Activated naive CD4-positive, alpha-beta T cell (primary cell): ENCODE data around the gene MRNIP.
A peak's percentile ranks its signal among the peaks of the same experiment; 100 is the strongest.

Experiments
- DNase-seq, 4 experiments: peaks; one replicate each; lab custom pipeline; 2025; lab: John Stamatoyannopoulos, UW

The MRNIP gene

DNA sequence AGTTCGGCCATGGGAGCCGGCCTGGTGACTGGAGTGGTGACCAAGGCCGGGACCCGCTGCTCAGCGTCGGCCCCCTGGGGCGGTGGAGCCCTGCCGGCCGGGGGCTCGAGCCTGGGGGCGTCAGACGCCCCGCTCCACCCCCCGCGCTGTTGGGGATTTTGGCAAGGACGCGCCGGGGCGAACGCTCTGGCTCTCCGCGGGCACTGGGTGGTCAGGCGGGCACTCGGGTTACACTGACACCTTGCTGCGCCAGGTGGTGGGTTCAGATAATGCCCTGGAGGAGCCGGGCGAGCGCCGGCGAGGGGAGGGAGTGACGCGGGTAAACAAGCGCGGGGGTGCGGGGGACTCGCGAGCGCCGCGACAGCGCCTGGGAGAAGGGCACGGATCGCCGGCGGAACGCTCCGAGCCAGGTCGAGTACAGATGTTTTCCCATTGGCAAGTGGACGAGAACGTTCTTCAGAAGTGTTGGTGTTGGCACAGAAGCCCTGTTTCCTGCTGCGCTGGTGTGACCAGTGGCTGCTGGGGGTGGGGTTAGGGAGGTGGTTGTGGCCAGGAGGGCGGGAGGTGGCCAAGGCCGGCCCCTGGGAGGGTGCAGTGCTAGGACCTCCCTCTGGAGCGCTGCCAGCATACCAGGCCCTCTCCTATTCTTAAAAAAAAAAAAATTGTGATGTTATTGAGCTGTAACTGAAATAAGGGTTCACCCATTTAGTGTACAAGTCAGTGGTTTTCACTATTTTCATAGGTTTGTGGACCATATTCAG is 37.1 kb downstream of the MRNIP start:
- DNase-seq: peak in 3 of 4 experiments; percentile 51 to 76 (median 69)

DNA sequence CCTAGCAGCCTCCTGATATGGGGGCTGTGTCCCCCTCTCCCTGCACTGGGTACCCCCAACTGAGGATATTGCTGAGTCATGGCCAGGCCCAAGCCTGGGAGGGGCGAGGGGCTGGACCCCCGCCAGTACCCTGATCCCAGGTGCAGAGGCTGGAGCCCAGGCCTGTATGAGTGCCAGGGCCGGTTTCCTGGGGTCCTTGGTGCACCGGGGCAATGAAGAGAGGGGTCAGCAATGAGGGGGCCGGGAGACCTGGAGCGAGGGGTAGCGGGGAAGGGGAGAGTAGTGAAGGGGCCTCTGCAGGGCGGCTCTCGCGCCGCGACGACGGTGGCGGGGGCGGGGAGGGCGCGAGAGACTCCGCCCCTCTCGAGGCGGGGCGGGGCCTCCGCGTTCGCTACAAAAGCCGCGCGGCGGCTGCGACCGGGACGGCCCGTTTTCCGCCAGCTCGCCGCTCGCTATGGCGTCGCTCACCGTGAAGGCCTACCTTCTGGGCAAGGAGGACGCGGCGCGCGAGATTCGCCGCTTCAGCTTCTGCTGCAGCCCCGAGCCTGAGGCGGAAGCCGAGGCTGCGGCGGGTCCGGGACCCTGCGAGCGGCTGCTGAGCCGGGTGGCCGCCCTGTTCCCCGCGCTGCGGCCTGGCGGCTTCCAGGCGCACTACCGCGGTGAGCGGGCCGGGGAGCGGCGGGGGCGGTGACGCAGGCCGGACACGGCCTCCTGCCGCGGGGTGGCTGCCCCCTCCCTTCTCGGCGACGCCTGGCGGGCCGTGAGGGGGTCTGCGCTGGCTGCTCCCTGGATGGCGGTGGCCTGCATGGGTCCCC is 37.9 kb downstream of the MRNIP start, which contains the start of gene SQSTM1:
Gene SQSTM1, plus strand, starts transcription at position 423 of the 815 bp plus-strand sequence. Its CDS starts 32 bp downstream, at position 455.
- DNase-seq: peak; percentile 47 to 76 (median 68)

DNA sequence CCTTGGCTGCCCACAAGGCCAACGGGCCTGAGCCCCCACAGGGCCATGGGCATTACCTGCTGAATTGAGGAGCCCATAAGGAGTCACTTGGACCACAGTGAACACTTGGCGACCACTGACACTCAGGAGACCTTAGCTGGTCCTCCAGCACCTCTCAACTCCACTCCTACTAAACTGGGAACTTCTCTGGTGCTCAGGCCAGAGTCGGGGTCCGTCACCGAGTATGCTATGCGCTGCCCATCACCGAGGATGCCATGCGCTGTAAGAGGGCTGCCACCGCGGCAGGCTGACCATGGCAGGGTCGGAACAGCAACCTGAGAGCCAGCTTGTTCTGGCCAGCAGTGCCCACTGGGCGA is 38.5 kb downstream of the MRNIP start:
- no peak for DNase-seq

DNA sequence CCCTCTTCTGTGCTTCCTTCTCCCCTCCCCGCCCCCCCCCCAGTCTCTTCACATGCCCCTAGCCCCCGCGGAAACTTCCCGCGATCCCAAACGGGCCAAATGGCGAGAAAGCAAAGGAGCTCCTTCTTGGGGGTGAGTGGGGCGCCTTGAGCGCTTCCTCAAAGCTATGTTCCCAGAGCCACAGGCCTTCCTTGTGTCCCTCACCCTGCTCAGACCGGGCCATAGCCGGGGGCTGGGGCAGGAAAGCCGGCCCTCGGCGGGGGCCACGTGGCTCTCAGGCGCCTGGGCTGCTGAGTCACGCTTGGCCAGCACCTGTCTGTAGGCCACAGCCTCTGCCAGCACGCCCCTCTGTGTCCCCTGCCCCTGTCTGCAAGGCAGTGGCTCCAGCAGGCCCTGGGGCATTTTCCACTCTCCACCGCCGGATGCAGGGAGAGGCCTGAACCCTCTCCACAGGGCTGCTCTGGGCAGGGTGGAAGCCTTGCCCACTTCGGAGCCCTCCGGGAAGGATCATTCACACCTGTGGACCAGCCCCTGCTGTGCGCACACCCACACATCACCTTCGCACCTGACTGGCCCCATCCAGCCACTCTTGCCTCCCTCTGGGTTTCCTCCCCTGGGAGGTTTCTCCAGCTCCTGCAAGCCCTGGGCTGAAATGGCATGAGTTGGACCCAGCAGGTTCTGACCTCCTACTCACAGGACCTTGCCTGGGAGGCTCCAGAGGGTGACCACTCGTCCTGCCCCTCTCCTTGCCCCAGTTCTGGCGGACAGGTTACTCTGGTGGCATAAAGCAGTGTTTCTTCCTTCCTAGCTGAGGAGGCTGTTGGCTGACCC is 39.1 kb downstream of the MRNIP start:
- no peak for DNase-seq

DNA sequence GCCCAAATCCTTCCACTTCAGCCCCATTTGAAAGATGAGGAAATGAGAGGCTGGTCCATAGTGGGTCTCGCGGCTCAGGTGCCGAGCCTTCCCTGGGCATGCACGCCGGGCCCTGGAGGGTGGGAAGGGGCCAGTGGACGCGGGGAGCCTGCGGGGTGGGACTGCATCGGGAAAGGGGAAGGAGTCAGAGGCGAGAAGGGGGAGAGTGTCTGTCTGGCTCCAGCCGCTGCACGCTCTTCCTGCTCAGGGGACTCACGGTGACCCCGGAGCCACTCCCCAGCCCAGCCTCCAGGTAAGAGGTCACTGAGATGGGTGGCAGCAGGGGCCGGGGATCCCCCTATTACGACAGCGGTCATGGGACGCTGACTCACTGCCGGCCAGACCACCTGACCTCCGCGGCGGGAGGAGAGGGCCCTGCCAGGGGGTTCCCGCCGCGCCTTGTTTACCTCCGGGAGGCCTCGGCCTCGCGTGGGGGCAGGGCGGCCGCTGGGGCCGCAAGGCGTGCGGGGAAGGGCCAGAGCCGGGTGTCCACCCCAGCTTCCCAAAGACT is 39.8 kb downstream of the MRNIP start:
- peak in 3 of 4 experiments; percentile 39 to 60 (median 59) for DNase-seq

DNA sequence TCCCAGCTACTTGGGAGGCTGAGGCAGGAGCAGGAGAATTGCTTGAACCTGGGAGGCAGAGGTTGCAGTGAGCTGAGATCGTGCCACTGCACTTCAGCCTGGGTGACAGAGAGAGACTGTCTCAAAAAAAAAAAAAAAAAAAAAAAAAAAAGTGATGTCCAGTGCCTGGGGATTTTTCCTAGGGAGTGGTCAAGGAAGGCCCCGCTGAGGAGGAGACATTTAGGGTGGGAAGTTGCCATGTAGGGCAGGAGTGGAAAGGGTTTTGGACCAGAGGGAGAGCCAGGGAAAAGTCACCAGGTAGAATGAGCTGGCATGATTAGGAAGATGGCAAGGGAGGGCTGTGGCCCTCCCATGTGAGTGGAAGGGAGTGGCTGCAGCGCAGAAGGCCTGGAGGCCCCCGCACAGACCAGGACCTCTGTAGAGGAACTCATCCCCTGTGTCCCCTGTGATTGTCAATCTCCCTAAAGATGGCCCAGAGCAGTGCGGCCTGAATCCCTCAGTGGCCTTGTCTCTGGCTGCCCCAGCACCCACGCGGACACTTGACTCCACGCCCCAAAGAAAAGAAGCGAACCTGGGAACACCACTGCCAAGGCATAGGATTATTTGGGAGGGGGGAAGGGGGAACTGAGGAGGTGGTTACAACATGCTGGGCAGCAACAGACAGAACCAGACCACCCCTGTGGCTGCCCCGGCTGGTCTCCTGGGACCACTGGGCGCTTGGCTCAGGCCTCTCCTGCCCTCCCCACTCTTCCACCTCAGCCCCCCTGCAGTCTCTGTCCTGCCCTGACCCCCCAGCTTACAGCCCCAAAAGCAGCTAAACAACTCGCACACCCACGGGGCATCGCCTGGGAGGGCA is 40.5 kb downstream of the MRNIP start:
- no peak for DNase-seq

DNA sequence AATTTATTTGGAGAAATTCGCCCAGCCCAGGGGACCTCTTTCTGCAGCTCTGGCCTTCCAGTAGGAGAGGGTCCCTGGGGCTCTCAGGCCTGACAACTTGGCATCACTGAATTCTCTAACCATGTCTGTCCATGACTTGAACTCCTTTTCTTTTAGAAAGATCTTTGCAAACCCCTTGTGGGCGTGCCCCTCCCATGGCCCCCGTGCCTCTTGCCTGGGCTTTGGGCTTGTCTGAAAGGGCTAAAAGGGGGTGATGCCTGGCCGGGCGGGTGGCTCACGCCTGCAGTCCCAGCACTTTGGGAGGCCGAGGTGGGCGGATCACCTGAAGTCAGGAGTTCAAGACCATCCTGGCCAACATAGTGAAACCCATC is 41.2 kb downstream of the MRNIP start:
- DNase-seq: no peak

DNA sequence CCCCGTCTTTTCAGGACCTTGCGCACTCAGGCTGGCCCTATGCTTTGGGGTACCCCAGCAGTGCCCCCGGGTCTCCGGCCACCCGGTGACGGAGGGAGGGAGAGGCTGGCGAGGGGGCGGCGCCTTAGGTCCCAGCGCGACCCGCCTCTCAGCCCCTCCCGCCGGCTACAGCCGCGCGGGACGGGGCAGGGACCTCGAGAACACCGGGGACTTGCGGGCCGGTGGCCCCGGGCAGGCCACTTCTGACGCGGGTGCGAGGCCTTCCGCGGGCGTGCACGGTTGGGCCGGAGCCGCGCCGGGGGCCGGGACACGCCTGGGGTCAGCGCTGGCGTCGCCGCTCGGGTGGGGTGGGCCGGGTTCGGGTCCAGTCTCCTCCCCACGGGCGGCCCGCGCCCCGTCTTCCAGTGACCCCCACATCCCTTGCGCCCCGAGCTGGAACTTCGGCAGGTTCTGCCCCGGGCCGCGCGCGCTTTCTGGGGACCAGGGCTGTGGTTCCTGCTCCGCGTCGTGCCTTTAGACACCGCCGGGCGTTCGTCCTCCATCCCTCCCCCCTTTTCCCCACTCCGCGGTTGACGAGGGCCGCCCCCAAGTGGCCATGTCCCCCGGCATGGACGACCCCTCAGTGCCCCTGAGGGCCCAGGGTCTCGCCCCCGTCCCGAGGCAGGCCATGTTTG is 41.7 kb downstream of the MRNIP start:
- DNase-seq: no peak

DNA sequence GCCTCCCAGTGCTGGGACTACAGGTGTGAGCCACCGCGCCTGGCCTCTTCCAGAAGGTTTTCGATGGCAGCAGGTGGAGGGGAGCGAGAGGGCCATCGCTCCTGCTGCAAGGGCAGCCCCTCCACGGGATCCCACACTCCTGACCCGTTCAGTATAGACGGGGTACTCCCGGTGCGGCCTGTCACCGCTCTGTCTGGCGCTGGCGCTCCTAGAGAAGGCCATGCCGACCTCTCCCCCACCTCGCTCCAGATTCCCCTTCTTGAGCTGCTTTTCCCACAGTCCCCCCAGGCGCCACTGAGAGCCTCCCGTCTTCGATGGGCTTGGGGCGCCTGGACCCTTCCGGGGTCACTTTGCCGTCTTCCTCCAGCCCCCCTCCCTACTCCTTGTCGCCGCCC is 42.2 kb downstream of the MRNIP start:
- DNase-seq: no peak

DNA sequence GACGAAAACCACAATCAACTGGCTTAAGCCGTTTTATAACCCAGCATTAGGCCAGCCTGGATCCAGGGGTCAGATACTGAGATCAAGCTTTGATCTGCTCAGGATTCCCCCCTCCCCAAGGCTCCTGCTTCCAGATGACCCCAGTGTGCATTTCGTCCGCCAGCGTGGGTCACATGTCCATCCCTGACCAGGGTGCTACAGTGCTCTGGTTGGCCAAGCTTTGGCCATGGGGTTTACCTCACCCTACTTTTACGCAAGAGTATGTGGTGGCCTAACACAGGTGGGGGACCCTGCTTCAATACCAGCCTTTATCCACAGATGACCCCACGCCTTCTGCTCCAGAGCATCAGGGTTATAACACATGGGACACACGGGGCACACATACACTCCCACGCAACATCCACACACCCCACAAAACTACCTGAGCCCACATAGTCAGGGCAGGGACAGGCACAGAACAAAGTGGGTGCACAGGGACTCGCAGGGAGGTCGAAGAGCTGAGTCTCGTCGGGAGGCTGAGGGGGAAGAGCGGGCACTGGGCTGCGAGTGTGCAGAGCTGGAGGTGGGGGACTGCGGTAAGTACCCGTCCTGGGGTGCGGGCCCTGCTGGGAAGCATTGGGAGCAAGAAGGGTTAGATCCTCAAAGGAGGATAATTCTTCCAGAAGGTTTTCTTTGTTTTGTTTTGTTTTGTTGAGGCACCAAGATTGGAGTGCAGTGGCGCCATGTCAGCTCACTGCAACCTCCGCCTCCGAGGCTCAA is 42.9 kb downstream of the MRNIP start:
- no peak for DNase-seq

DNA sequence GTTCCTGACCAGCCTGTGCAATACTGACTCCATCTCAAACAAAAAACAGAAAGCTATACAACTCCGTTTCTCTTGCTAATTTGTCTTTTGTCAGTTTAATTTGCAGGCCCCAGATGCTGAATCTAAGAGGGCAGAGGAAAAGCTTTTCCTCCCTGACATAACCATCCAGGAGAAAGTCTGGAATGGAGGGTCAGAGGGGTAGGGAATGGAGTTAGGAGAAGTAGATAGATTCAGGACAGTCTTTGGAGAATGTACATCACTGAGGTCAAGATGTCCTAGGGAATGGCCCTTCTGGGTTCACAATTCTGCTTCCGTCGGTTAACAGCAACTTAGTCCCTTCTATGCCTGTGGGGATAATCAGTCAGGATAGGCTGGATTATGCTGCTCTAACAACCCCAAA is 44.5 kb downstream of the MRNIP start:
- DNase-seq: no peak

DNA sequence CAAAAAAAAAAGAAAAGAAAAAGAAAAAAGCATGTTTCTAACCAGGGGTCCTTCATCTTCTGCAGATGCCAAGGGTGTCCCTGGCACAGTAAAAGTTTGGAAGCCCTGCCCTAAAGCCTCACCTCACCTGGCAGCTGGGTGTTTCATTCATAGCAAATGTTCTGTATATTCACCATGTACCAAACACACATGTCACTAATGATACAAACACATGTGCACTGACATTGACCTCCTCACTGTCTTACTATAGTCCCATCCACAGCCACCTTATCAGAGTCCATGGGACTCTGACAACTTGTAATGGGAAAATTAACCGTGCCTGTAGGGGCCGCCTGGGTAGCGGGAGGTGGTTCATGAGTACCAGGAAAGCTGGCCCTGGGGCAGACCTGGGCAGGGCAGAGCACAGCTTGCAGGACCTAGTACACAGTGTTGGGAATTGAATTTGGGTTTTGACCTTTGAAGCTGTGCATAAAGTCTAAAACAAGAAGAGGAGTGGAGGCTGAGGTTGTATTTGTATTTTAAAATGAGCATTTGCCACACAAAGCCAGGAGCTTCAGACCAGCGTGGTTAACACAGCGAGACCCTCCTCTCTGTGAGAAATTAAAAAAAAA is 45.5 kb downstream of the MRNIP start:
- DNase-seq: no peak

DNA sequence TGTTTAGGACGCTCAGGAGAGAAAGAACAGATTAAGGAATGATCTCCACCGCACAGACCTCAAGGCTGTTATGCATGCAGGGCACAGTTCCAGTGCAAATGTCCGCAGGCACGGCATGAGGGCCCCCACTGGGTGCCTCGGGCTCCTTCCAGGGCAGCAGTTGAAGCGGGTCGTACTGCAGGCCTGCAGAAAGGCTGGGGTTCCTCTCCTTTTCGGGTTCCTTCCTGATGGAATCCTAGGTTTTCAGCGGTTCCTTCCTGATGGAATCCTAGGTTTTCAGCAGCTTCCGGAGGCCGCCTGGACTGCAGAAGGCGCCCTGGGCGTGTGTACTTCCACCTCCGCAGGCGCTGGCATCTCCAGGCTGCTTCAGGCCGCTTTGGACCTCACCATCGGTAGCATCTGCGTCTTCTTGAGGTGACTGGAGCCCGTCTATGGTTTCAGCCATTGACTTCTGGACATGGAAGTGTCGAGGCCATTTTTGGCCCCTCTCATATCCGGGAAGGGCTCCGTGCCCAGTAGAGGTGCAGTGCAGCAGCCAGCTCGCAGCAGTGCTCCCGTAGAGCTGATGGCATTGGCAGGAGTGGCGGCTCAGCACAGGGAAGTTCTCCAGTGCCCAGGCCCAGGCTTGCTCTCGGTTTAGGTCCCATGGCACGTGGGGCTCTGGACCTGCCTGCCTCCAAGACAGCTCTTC is 46.3 kb downstream of the MRNIP start:
- DNase-seq: no peak

DNA sequence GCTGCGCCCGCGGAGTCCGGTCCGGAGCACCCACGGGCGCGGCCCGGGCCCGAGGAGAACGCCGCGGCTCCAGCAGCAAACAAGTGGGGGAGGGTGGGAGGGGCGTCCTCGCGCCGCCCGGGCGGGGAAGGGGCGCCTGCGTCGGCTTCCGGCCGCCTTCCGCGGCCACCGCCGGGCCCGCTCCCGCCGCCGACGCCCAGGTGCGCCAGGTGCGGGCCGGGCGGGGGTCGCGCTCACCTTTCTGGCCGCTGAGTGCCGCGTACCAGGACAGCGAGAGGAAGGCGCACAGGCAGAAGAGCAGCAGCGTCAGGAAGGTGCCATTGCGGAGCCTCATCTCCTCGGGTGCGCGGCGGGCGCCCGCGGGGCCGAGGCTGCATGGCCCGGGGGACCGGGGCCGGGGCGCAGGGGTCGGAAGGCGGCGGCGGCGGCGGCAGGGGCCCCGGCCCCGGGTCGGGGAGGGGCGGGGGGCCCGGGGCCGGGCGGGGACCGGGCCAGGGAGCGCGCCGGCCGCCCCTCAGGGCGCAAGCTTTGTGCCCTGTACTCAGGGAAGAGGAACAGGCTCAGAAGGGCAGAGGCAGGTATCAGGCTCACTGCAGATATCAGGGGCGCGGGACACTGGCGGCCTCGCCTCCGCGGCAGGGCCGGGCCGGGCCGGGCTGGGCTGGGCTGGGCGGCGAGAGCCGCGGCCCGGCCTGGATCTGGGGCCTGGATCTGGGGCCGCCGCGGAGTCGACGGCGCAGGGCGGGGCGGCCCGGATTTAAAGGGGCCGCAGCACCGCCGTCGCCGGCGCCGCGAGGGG is 52.2 kb downstream of the MRNIP start, which contains the start of gene MGAT4B:
Gene MGAT4B, minus strand, starts transcription at position 617 of the 799 bp plus-strand sequence. Its CDS starts 283 bp downstream, at position 334.
- peak in 1 of 4 experiments; percentile 37 for DNase-seq

DNA sequence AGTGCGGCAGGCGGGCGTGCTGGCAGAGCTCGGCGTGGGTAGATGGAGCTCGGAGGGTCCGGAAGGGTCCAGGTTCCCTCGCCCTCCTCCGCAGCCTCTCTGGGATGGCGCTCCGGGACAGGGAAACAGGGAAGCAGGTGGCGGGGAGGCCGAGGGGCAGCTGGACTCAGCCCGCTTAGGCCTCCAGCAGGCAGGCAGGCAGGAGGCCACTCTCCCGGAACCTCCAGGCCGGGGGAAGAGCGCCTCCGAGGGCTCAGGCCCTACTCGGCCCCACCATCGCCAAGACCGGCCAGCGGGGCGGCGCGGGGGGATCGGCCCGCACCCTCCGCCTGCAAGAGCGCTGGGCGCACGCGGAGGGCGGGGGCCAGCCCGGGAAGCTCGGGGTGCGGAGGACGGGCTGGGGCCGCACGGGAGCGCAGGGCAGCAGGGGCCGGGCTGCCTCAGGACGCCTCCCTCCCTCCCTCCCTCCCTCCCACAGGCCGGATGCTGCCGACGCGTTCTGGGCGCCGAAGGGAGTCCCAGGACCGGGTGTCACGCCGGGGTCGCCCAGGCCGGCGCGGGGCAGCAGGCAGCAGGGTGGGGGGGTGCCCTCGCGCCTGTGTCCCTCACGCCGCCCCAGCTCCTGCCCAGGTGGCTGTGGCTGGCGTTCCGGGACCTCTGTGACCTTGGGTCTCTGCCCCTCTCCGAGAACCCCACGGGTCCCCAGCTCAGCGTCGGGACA is 52.9 kb downstream of the MRNIP start:
- no peak for DNase-seq

DNA sequence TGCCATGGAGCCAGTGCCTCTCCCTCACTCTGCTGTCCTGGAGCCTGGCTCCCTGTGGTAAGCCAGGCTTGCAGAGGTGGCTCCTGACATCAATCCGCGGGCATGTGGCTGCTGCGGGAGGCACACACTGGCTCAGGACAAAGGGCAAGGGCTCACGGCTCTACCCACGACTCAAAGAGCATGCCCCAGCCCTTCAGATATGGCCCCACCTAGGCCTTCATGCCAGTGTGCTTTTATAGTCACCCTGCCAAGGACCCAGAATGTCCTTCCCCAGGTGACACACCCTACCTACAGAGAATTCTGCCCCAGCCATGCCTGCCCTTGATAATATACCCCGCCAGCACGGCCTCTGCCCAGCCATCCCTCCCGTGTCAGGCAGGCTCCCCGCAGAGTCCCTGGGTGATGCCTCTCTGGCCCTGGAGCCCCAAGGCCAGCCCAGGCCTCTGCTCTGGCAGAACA is 53.5 kb downstream of the MRNIP start:
- DNase-seq: no peak

DNA sequence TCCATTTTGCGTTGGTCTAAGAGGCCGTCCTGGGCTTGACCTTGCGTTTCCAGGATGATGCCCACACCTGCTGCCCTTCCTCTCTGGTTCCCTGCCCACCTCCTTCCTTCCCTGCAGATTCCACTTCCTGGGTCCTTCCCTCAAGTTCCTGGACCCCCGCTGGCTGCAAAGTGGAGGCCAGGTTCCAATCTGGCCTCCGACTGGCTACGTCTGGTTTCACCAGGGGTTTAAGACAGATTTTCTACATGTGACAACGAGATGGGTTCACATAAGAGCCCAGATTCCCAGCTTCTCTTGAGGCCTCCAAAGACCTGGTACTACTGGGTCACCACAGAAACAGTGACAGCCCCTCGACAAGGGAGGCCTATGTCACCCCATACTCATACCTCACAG is 54.1 kb downstream of the MRNIP start:
- DNase-seq: no peak
